ENCODE results near the gene SAMSN1. TPM values are rescaled to one million over a fixed set of nuclear protein-coding genes. Genes with fewer than 3 reads are reported as not detected.

Gene SAMSN1
- total and polyA plus RNA-seq, 8 donors = 1.6 to 21.6 (median 11.1) TPM; not detected in 1

- no peak for DNase-seq
- no peaks in the 10 kb centered on the region for H3K27me3 ChIP-seq
- intact Hi-C loops (cut with DNase I; ENCODE audit: low total_unique reads) = no loop called here
- WGBS, 5 donors = 50 to 80% (median 79%) methylated on average over 4 of the region's 4 CpGs
- no peak overlapping the region for H3K27ac ChIP-seq
- H3K4me1 ChIP-seq = no peaks in the 10 kb centered on the region
- H3K4me3 ChIP-seq = no peak overlapping the region
- H3K9me3 ChIP-seq = no peaks in the 10 kb centered on the region
- TF ChIP-seq, protein P1, sequence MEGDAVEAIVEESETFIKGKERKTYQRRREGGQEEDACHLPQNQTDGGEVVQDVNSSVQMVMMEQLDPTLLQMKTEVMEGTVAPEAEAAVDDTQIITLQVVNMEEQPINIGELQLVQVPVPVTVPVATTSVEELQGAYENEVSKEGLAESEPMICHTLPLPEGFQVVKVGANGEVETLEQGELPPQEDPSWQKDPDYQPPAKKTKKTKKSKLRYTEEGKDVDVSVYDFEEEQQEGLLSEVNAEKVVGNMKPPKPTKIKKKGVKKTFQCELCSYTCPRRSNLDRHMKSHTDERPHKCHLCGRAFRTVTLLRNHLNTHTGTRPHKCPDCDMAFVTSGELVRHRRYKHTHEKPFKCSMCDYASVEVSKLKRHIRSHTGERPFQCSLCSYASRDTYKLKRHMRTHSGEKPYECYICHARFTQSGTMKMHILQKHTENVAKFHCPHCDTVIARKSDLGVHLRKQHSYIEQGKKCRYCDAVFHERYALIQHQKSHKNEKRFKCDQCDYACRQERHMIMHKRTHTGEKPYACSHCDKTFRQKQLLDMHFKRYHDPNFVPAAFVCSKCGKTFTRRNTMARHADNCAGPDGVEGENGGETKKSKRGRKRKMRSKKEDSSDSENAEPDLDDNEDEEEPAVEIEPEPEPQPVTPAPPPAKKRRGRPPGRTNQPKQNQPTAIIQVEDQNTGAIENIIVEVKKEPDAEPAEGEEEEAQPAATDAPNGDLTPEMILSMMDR (IDR thresholded peaks at IDR 0.05) = no peak
- no peak for TF ChIP-seq POLR2A (IDR thresholded peaks at IDR 0.05)
- TF ChIP-seq POLR2AphosphoS5 (IDR thresholded peaks at IDR 0.05) = no peak
- TF ChIP-seq EP300 (IDR thresholded peaks at IDR 0.05) = no peak
- no peaks in the 10 kb centered on the region for H3K36me3 ChIP-seq
Observed at GRCh38 chr21:14492931-14493330, 53.2 kb downstream of the SAMSN1 start.

DNA sequence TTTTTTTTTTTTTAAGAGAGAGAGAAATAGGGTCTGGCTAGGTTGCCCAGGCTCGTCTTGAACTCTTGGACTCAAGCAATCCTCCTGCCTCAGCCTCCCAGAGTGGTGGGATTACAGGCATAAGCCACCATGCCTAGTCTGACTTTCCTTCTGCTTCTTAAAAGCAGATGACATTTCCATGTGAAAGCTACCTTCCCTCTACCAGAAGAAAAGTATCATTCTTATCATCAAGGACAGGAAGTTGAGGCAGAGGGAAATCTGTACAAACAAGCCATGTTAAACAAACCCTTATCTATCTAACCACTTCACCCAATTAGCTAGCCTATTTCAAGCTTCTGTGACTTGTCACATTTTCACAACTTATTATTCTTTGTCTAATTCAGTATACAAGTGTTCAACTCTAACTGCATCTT is 54.8 kb downstream of the SAMSN1 start:
- TF ChIP-seq, protein P1 (IDR thresholded peaks at IDR 0.05) = no peak
- no peak for TF ChIP-seq POLR2AphosphoS5 (IDR thresholded peaks at IDR 0.05)
- TF ChIP-seq EP300 (IDR thresholded peaks at IDR 0.05) = no peak
- no peak for TF ChIP-seq POLR2A (IDR thresholded peaks at IDR 0.05)
- Histone ChIP-seq H3K27me3 (no peaks in the 10 kb centered on the region), H3K4me3 (no peak overlapping the region), H3K4me1 (no peaks in the 10 kb centered on the region), H3K9me3 (no peaks in the 10 kb centered on the region), H3K36me3 (no peaks in the 10 kb centered on the region), H3K27ac (no peak overlapping the region)
- intact Hi-C loops (cut with DNase I; ENCODE audit: low total_unique reads) = no loop called here
- no peak for DNase-seq
- WGBS, 5 donors = 65 to 95% (median 78%) methylated on average over 1 of the region's 1 CpG

DNA sequence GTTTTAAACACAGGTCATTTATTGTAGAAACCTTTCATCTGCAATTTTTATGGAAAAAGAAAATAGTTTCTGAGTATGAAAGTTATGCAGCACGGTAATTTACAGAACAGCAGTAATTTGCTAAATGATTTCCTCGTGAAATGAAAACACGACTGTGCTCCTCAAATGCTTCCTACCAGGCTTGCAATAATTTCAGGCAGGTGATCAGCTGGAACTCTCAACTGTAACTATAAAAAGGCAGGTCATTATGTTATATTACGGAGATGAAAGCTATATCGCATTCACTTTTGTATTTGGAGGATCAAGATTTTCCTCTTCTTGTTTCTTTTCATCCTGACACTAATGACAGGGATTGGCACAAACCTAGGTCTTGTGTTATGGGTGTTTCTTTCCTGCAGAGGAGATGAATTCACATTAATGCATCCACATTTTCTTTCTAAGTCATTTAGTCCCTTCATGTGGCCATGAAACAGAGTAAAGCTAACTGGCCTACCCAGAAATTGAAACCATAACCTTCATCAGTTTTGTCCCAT is 57.4 kb downstream of the SAMSN1 start:
- TF ChIP-seq EP300 (IDR thresholded peaks at IDR 0.05) (no peak), POLR2A (IDR thresholded peaks at IDR 0.05) (no peak), POLR2AphosphoS5 (IDR thresholded peaks at IDR 0.05) (no peak)
- TF ChIP-seq, protein P1 (IDR thresholded peaks at IDR 0.05) = no peak
- DNase-seq = no peak
- H3K4me1 ChIP-seq = no peaks in the 10 kb centered on the region
- no peaks in the 10 kb centered on the region for H3K9me3 ChIP-seq
- WGBS, 5 donors = 83 to 94% (median 88%) methylated on average over 5 of the region's 5 CpGs
- no peaks in the 10 kb centered on the region for H3K36me3 ChIP-seq
- no peak overlapping the region for H3K4me3 ChIP-seq
- no peak overlapping the region for H3K27ac ChIP-seq
- intact Hi-C loops (cut with DNase I; ENCODE audit: low total_unique reads) = no loop called here
- H3K27me3 ChIP-seq = no peaks in the 10 kb centered on the region

GRCh38 chr21:14487490-14488432 is 58.4 kb downstream of the SAMSN1 start:
- Histone ChIP-seq H3K27ac (no peak overlapping the region), H3K4me1 (no peaks in the 10 kb centered on the region), H3K27me3 (no peaks in the 10 kb centered on the region), H3K36me3 (no peaks in the 10 kb centered on the region), H3K9me3 (no peaks in the 10 kb centered on the region), H3K4me3 (no peak overlapping the region)
- intact Hi-C loops (cut with DNase I; ENCODE audit: low total_unique reads) = no loop called here
- no peak for DNase-seq
- no peak for TF ChIP-seq POLR2AphosphoS5 (IDR thresholded peaks at IDR 0.05)
- TF ChIP-seq POLR2A (IDR thresholded peaks at IDR 0.05) = no peak
- TF ChIP-seq EP300 (IDR thresholded peaks at IDR 0.05) = no peak
- TF ChIP-seq, protein P1 (IDR thresholded peaks at IDR 0.05) = no peak

Measured in stomach (tissue), 9 donors.